BJ (cell line): ENCODE measurements around the gene SNX20. TPM values are rescaled to one million over a fixed set of nuclear protein-coding genes. Genes with fewer than 3 reads are reported as not detected.

Source experiments
- CTCF ChIA-PET: fragments of 350-600 bp; formaldehyde crosslinking; extraction: SDS; loops from one replicate; lab custom pipeline; 2021; ENCODE audit warnings: antibody characterized with exemption, inconsistent platforms; lab: Yijun Ruan, JAX
- POLR2A ChIA-PET: fragments of 300-600 bp; sonication (Branson Sonifier 250); formaldehyde crosslinking; extraction: SDS; loops from one replicate; lab custom pipeline; 2021; ENCODE audit warnings: antibody characterized with exemption; lab: Charles Lee
- DNase-seq: peaks from one replicate; pipeline ENCODE4 v3.0.0-alpha.2; 2011; ENCODE audit warnings: low read depth
- H3K27me3 ChIP-seq: 2 replicates; pipeline ENCODE4 v1.6.0; 2011; ENCODE audit warnings: low read length; ENCODE audit not compliant: control insufficient read depth, insufficient read depth
- H3K36me3 ChIP-seq: 2 replicates; pipeline ENCODE4 v1.5.1; 2011; ENCODE audit warnings: low read length; ENCODE audit not compliant: control insufficient read depth, insufficient read depth
- H3K4me3 ChIP-seq: 2 replicates; pipeline ENCODE4 v1.5.1; 2011; ENCODE audit warnings: low read depth, mild to moderate bottlenecking, control low read depth, low read length
- CTCF ChIP-seq: IDR thresholded peaks from 2 replicates; pipeline ENCODE4 v1.5.1; 2011; ENCODE audit warnings: low read depth, mild to moderate bottlenecking, control low read depth, inconsistent platforms, low read length, moderate library complexity; ENCODE audit not compliant: insufficient read depth
- polyA minus RNA-seq: library from RNA; depleted of rRNA, polyadenylated mRNA; stranded (reverse); fragments of >200 nt; gene quantifications from 2 replicates; pipeline ENCODE4 v1.2.3, GENCODE V29; 2011; rRNA and poly(A)+ RNA removed
- polyA plus RNA-seq: library from polyadenylated mRNA; depleted of rRNA; stranded (reverse); fragments of >200 nt; gene quantifications from 2 replicates; pipeline ENCODE4 v1.2.3, GENCODE V29; 2011; rRNA removed

The SNX20 gene, protein sequence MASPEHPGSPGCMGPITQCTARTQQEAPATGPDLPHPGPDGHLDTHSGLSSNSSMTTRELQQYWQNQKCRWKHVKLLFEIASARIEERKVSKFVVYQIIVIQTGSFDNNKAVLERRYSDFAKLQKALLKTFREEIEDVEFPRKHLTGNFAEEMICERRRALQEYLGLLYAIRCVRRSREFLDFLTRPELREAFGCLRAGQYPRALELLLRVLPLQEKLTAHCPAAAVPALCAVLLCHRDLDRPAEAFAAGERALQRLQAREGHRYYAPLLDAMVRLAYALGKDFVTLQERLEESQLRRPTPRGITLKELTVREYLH
- not detected in 2 replicates for polyA plus RNA-seq
- not detected in 2 replicates for polyA minus RNA-seq

GRCh38 chr16:50681021-50681885 lies at the start of gene SNX20:
SNX20 (minus strand) TSS chr16:50681312; CDS start chr16:50677526, 3,786 bp downstream.
- CTCF ChIA-PET, result interaction anchor here (1.1 to 9.8 kb wide), 3 partner anchors 10 to 125 kb away, joined by 3 to 105 read pairs (median 4); no protein-coding TSS in a partner anchor
- TF ChIP-seq CTCF, result no peak
- POLR2A ChIA-PET, result no interaction called here
- no peak for DNase-seq
- no peaks in the 10 kb centered on the region for H3K27me3 ChIP-seq
- H3K4me3 ChIP-seq, result no peak within 1 kb of the TSS
- H3K36me3 ChIP-seq, result no peaks in the 10 kb centered on the region

GRCh38 chr16:50724306-50724705 lies 43.2 kb upstream of the SNX20 start:
- no peaks in the 10 kb centered on the region; the same call in 1 of the 2 replicates for H3K27me3 ChIP-seq
- no peaks in the 10 kb centered on the region for H3K36me3 ChIP-seq
- POLR2A ChIA-PET, result no interaction called here
- H3K4me3 ChIP-seq, result no peak overlapping the region
- TF ChIP-seq CTCF, result no peak
- CTCF ChIA-PET, result no interaction called here
- no peak for DNase-seq

- ChIA-PET CTCF (no interaction called here), POLR2A (no interaction called here)
- no peak for TF ChIP-seq CTCF
- Histone ChIP-seq H3K27me3 (no peaks in the 10 kb centered on the region), H3K36me3 (no peaks in the 10 kb centered on the region), H3K4me3 (no peak overlapping the region)
- no peak for DNase-seq
Measured at GRCh38 chr16:50722960-50723359, 41.8 kb upstream of the SNX20 start.

DNA sequence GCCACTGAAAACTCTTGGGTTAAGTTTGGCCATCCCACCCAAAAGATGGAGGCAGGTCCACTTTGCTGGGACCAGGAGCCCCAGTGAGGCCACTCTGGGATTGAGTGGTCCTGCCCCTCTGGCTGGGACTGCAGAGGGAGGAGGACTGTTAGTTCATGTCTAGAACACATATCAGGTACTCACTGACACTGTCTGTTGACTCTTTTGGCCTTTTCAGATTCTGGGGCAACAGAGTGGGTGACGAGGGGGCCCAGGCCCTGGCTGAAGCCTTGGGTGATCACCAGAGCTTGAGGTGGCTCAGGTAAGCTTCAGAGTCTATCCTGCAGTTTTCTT lies 41.3 kb upstream of the SNX20 start:
- no peak overlapping the region for H3K4me3 ChIP-seq
- TF ChIP-seq CTCF, result no peak
- no peaks in the 10 kb centered on the region for H3K36me3 ChIP-seq
- POLR2A ChIA-PET, result no interaction called here
- no peak for DNase-seq
- CTCF ChIA-PET, result no interaction called here
- no peaks in the 10 kb centered on the region for H3K27me3 ChIP-seq
